GM06990 (cell line): Measurements from ENCODE around the gene YPEL5.

Experiments
- DNase-seq: peaks from one replicate; pipeline ENCODE4 v3.0.0-alpha.2; 2011; ENCODE audit not compliant: insufficient read length; ENCODE audit errors: extremely low read depth
- H3K27me3 ChIP-seq: replicated peaks from 2 replicates; pipeline ENCODE4 v1.6.0; 2011; ENCODE audit warnings: low read length; ENCODE audit not compliant: control insufficient read depth, insufficient read depth
- H3K36me3 ChIP-seq: 2 replicates; pipeline ENCODE4 v1.5.1; 2011; ENCODE audit warnings: low read length; ENCODE audit not compliant: control insufficient read depth, insufficient read depth
- H3K4me3 ChIP-seq: replicated peaks from 2 replicates; pipeline ENCODE4 v1.5.1; 2011; ENCODE audit warnings: low read depth, mild to moderate bottlenecking, control low read depth, low read length
- TF ChIP-seq, protein P1 (sequence below): IDR thresholded peaks from 2 replicates; pipeline ENCODE4 v1.5.1; 2011; ENCODE audit warnings: low read length, control low read depth, mild to moderate bottlenecking, inconsistent platforms; ENCODE audit not compliant: insufficient read depth, poor library complexity, severe bottlenecking

YPEL5 gene

DNA sequence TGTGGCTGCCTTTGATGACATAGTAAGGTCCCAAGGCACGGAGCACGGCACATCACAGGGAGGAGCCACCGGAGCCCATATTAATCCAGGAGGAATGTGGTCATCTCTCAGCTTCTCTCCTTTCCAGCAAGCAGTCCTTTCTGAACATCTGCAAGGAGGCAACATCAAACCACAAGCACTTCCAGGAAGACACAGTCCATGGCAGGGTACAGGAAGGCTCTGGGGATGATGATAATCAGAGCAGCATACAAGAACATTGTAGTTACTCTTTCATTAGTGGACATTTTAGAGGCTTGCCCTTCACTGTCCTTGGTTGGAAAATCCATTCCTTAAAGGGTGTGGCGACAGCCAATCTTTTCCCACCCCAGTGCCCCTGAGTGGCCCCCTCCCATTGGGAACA, 31.1 kb downstream of the YPEL5 start:
- DNase-seq = no peak
- H3K36me3 ChIP-seq = no peaks in the 10 kb centered on the region
- H3K27me3 ChIP-seq = no peaks in the 10 kb centered on the region; the same call in 1 of the 2 replicates
- no peak overlapping the region for H3K4me3 ChIP-seq
- TF ChIP-seq, protein P1, sequence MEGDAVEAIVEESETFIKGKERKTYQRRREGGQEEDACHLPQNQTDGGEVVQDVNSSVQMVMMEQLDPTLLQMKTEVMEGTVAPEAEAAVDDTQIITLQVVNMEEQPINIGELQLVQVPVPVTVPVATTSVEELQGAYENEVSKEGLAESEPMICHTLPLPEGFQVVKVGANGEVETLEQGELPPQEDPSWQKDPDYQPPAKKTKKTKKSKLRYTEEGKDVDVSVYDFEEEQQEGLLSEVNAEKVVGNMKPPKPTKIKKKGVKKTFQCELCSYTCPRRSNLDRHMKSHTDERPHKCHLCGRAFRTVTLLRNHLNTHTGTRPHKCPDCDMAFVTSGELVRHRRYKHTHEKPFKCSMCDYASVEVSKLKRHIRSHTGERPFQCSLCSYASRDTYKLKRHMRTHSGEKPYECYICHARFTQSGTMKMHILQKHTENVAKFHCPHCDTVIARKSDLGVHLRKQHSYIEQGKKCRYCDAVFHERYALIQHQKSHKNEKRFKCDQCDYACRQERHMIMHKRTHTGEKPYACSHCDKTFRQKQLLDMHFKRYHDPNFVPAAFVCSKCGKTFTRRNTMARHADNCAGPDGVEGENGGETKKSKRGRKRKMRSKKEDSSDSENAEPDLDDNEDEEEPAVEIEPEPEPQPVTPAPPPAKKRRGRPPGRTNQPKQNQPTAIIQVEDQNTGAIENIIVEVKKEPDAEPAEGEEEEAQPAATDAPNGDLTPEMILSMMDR = no peak

GRCh38 chr2:30178618-30179434, 32.0 kb downstream of the YPEL5 start:
- H3K27me3 ChIP-seq = no peaks in the 10 kb centered on the region; the same call in 1 of the 2 replicates
- TF ChIP-seq, protein P1 = no peak
- no peaks in the 10 kb centered on the region for H3K36me3 ChIP-seq
- H3K4me3 ChIP-seq = no peak overlapping the region
- DNase-seq = no peak

GRCh38 chr2:30179536-30179935, 32.7 kb downstream of the YPEL5 start:
- Histone ChIP-seq H3K36me3 (no peaks in the 10 kb centered on the region), H3K27me3 (no peaks in the 10 kb centered on the region; the same call in 1 of the 2 replicates), H3K4me3 (no peak overlapping the region)
- DNase-seq = no peak
- TF ChIP-seq, protein P1 = no peak

- TF ChIP-seq, protein P1 = no peak
- no peak overlapping the region for H3K4me3 ChIP-seq
- H3K27me3 ChIP-seq = no peaks in the 10 kb centered on the region; the same call in 1 of the 2 replicates
- H3K36me3 ChIP-seq = no peaks in the 10 kb centered on the region
- no peak for DNase-seq
Observed at GRCh38 chr2:30180226-30180625, 33.4 kb downstream of the YPEL5 start.

GRCh38 chr2:30181176-30181575, 34.4 kb downstream of the YPEL5 start:
- DNase-seq = no peak
- TF ChIP-seq, protein P1 = no peak
- no peaks in the 10 kb centered on the region; the same call in 1 of the 2 replicates for H3K27me3 ChIP-seq
- no peak overlapping the region for H3K4me3 ChIP-seq
- H3K36me3 ChIP-seq = no peaks in the 10 kb centered on the region
